ENCODE data around the gene ANKRD9. TPM values are rescaled to one million over a fixed set of nuclear protein-coding genes. Genes with fewer than 3 reads are reported as not detected.

The ANKRD9 gene
- total and polyA plus RNA-seq, 2 of the 13 experiments (the other 11 are each of a cell fraction or from before 2014, with no cell fraction given), result 10.0 to 15.0 TPM

DNA sequence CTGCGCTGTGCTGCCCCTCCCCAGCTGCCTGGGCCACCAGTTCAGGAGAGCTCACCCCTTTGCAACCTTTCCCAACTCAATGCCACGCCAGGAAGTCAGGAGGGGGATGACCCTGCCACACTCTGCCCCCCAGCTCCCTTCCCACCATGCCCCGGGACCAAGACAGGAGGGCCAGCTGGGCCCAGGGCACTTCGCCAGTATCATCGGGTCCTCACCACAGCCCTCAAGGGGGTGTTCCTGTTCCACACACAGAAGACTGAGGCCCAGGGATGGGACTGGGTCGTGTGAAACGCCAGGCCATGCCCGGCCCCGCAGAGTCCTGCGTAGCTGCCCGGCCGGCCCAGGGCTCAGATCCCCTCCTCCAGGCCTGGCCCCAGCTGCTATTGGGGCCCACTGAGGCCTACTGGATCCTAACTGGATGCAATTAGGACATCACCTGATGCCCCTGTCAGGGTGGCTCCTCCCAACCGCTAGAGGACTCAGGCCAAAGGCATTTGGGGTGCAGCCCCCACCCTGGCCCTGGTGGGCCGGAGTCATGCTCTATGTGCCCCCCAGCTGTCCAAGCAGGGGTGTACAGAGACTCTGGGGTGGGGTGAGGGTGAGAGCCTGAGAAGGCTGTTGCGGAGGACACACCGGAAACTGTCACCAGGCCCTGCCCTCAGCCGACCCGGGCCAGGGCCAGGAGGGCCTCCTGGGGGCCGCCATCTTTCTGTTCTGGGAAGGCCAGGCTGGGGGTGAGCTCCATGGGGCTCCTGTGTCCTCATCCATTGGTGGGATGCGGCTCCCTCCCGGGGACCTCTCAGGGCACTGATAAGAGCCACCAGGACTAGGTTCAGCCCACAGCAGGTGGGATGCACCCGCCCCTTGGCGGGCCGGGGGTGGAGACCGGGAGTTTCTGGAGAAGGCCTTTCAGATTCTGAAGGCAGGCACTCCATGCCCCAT is 29.3 kb upstream of the ANKRD9 start (continued):
- TF ChIP-seq MYC (CRISPR knock-in tag; IDR thresholded peaks at IDR 0.05; ENCODE audit: borderline replicate concordance) (peak; percentile 76; the same call in 1 of the 2 replicates), SMARCC2 (IDR thresholded peaks at IDR 0.05) (no peak), ISL2 (CRISPR knock-in tag; IDR thresholded peaks at IDR 0.05) (0 out of 2 replicates have a peak, but pooled peaks have one; percentile 36), ZNF205 (CRISPR knock-in tag; IDR thresholded peaks at IDR 0.05) (0 out of 2 replicates have a peak, but pooled peaks have one; percentile 25), SRY (CRISPR knock-in tag; IDR thresholded peaks at IDR 0.05) (no peak; the same call in 1 of the 2 replicates), ZNF343 (CRISPR knock-in tag; IDR thresholded peaks at IDR 0.05) (0 out of 2 replicates have a peak, but pooled peaks have one; percentile 39), ZNF674 (CRISPR knock-in tag; IDR thresholded peaks at IDR 0.05; ENCODE audit: low read depth) (no peak), SATB2 (CRISPR knock-in tag; IDR thresholded peaks at IDR 0.05) (0 out of 2 replicates have a peak, but pooled peaks have one; percentile 38), SIX4 (CRISPR knock-in tag; IDR thresholded peaks at IDR 0.05) (peak; percentile 8), MZF1 (CRISPR knock-in tag; IDR thresholded peaks at IDR 0.05; ENCODE audit: borderline replicate concordance) (no peak), ATF7-NPFF (CRISPR knock-in tag; IDR thresholded peaks at IDR 0.05; ENCODE audit: low read depth) (peak; percentile 18; the same call in 1 of the 2 replicates)
- TF ChIP-seq, protein P1, sequence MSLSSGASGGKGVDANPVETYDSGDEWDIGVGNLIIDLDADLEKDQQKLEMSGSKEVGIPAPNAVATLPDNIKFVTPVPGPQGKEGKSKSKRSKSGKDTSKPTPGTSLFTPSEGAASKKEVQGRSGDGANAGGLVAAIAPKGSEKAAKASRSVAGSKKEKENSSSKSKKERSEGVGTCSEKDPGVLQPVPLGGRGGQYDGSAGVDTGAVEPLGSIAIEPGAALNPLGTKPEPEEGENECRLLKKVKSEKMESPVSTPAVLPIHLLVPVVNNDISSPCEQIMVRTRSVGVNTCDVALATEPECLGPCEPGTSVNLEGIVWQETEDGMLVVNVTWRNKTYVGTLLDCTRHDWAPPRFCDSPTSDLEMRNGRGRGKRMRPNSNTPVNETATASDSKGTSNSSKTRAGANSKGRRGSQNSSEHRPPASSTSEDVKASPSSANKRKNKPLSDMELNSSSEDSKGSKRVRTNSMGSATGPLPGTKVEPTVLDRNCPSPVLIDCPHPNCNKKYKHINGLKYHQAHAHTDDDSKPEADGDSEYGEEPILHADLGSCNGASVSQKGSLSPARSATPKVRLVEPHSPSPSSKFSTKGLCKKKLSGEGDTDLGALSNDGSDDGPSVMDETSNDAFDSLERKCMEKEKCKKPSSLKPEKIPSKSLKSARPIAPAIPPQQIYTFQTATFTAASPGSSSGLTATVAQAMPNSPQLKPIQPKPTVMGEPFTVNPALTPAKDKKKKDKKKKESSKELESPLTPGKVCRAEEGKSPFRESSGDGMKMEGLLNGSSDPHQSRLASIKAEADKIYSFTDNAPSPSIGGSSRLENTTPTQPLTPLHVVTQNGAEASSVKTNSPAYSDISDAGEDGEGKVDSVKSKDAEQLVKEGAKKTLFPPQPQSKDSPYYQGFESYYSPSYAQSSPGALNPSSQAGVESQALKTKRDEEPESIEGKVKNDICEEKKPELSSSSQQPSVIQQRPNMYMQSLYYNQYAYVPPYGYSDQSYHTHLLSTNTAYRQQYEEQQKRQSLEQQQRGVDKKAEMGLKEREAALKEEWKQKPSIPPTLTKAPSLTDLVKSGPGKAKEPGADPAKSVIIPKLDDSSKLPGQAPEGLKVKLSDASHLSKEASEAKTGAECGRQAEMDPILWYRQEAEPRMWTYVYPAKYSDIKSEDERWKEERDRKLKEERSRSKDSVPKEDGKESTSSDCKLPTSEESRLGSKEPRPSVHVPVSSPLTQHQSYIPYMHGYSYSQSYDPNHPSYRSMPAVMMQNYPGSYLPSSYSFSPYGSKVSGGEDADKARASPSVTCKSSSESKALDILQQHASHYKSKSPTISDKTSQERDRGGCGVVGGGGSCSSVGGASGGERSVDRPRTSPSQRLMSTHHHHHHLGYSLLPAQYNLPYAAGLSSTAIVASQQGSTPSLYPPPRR (CRISPR knock-in tag; IDR thresholded peaks at IDR 0.05; ENCODE audit: borderline replicate concordance), result peak; percentile 62
- TF ChIP-seq, protein P2, sequence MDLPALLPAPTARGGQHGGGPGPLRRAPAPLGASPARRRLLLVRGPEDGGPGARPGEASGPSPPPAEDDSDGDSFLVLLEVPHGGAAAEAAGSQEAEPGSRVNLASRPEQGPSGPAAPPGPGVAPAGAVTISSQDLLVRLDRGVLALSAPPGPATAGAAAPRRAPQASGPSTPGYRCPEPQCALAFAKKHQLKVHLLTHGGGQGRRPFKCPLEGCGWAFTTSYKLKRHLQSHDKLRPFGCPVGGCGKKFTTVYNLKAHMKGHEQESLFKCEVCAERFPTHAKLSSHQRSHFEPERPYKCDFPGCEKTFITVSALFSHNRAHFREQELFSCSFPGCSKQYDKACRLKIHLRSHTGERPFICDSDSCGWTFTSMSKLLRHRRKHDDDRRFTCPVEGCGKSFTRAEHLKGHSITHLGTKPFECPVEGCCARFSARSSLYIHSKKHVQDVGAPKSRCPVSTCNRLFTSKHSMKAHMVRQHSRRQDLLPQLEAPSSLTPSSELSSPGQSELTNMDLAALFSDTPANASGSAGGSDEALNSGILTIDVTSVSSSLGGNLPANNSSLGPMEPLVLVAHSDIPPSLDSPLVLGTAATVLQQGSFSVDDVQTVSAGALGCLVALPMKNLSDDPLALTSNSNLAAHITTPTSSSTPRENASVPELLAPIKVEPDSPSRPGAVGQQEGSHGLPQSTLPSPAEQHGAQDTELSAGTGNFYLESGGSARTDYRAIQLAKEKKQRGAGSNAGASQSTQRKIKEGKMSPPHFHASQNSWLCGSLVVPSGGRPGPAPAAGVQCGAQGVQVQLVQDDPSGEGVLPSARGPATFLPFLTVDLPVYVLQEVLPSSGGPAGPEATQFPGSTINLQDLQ (CRISPR knock-in tag; IDR thresholded peaks at IDR 0.05), result 0 out of 2 replicates have a peak, but pooled peaks have one; percentile 69
- TF ChIP-seq, protein P3, sequence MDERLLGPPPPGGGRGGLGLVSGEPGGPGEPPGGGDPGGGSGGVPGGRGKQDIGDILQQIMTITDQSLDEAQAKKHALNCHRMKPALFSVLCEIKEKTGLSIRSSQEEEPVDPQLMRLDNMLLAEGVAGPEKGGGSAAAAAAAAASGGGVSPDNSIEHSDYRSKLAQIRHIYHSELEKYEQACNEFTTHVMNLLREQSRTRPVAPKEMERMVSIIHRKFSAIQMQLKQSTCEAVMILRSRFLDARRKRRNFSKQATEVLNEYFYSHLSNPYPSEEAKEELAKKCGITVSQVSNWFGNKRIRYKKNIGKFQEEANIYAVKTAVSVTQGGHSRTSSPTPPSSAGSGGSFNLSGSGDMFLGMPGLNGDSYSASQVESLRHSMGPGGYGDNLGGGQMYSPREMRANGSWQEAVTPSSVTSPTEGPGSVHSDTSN (CRISPR knock-in tag; IDR thresholded peaks at IDR 0.05), result no peak
- TF ChIP-seq, protein P4, sequence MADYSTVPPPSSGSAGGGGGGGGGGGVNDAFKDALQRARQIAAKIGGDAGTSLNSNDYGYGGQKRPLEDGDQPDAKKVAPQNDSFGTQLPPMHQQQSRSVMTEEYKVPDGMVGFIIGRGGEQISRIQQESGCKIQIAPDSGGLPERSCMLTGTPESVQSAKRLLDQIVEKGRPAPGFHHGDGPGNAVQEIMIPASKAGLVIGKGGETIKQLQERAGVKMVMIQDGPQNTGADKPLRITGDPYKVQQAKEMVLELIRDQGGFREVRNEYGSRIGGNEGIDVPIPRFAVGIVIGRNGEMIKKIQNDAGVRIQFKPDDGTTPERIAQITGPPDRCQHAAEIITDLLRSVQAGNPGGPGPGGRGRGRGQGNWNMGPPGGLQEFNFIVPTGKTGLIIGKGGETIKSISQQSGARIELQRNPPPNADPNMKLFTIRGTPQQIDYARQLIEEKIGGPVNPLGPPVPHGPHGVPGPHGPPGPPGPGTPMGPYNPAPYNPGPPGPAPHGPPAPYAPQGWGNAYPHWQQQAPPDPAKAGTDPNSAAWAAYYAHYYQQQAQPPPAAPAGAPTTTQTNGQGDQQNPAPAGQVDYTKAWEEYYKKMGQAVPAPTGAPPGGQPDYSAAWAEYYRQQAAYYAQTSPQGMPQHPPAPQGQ (CRISPR knock-in tag; IDR thresholded peaks at IDR 0.05; ENCODE audit: borderline replicate concordance), result no peak
- TF ChIP-seq, protein P5, sequence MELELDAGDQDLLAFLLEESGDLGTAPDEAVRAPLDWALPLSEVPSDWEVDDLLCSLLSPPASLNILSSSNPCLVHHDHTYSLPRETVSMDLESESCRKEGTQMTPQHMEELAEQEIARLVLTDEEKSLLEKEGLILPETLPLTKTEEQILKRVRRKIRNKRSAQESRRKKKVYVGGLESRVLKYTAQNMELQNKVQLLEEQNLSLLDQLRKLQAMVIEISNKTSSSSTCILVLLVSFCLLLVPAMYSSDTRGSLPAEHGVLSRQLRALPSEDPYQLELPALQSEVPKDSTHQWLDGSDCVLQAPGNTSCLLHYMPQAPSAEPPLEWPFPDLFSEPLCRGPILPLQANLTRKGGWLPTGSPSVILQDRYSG (CRISPR knock-in tag; IDR thresholded peaks at IDR 0.05), result 0 out of 2 replicates have a peak, but pooled peaks have one; percentile 19
